CD4-positive, alpha-beta T cell (primary cell): ENCODE data around the gene ZNF469. TPM values are rescaled to one million over a fixed set of nuclear protein-coding genes. Genes with fewer than 3 reads are reported as not detected.

Experiments
- ATAC-seq: fragments of 200-7000 bp; cut with Tn5 transposase; one replicate; pipeline ENCODE4 v1.10.0; 2022; ENCODE audit warnings: mild to moderate bottlenecking; ENCODE audit not compliant: poor library complexity
- CTCF ChIA-PET: fragments of 350-600 bp; sonication (Branson Sonifier 250); formaldehyde crosslinking; loops from one replicate; lab custom pipeline; 2021; ENCODE audit warnings: antibody characterized with exemption, inconsistent platforms; lab: Charles Lee
- POLR2A ChIA-PET: fragments of 350-600 bp; sonication (Branson Sonifier 250); formaldehyde crosslinking; loops from one replicate; lab custom pipeline; 2021; ENCODE audit warnings: antibody characterized with exemption, inconsistent platforms; lab: Charles Lee
- DNase-seq, 14 experiments: peaks; one replicate each; pipeline ENCODE4 v3.0.0-alpha.2; 2013 to 2020; ENCODE audit warnings: mixed read lengths in 2 of 14
- H3K27ac ChIP-seq, 2 donors: one replicate each; pipeline versions ENCODE4 v1.5.1 to v1.7.0; 2013; ENCODE audit warnings: low read length in 2 of 2, low read depth in 1 of 2, mild to moderate bottlenecking in 1 of 2
- H3K27me3 ChIP-seq, 2 experiments: 1 replicate in 1 of 2; 2 replicates in 1 of 2; pipeline versions ENCODE4 v1.6.1 to v1.7.0; 2013; ENCODE audit warnings: low read length in 2 of 2, control low read depth in 1 of 2, mild to moderate bottlenecking in 1 of 2, moderate library complexity in 1 of 2; ENCODE audit not compliant: insufficient read depth in 2 of 2, control insufficient read depth in 1 of 2
- H3K36me3 ChIP-seq: one replicate; pipeline ENCODE4 v1.6.1; 2013; ENCODE audit warnings: low read length, control low read depth; ENCODE audit not compliant: insufficient read depth
- H3K4me1 ChIP-seq: one replicate; pipeline ENCODE4 v1.6.1; 2013; ENCODE audit warnings: low read length, control low read depth; ENCODE audit not compliant: insufficient read depth
- H3K4me3 ChIP-seq: one replicate; pipeline ENCODE4 v1.5.1; 2013; ENCODE audit warnings: mild to moderate bottlenecking, low read length, moderate library complexity
- H3K9me3 ChIP-seq, 2 experiments: 1 replicate in 1 of 2; 2 replicates in 1 of 2; pipeline versions ENCODE4 v1.6.1 to v1.7.0; 2013; ENCODE audit warnings: low read length in 2 of 2, mild to moderate bottlenecking in 2 of 2, control low read depth in 1 of 2, moderate library complexity in 1 of 2; ENCODE audit not compliant: control insufficient read depth in 1 of 2, insufficient read depth in 1 of 2
- H3K27ac Mint-ChIP-seq: one replicate; pipeline ENCODE4 v1.8.0; 2020; ENCODE audit warnings: mixed read lengths
- H3K27me3 Mint-ChIP-seq: one replicate; pipeline ENCODE4 v1.8.0; 2021; ENCODE audit warnings: mixed read lengths
- H3K36me3 Mint-ChIP-seq: one replicate; pipeline ENCODE4 v1.8.0; 2021; ENCODE audit warnings: low read depth, mixed read lengths
- H3K4me1 Mint-ChIP-seq: one replicate; pipeline ENCODE4 v1.8.0; 2021; ENCODE audit warnings: low read depth, mixed read lengths
- H3K4me3 Mint-ChIP-seq: one replicate; pipeline ENCODE4 v1.8.0; 2020; ENCODE audit warnings: mild to moderate bottlenecking, mixed read lengths
- H3K9me3 Mint-ChIP-seq: one replicate; pipeline ENCODE4 v1.8.0; 2020; ENCODE audit warnings: mixed read lengths
- CTCF ChIP-seq: fragments of 200-600 bp; IDR thresholded peaks from one replicate; pipeline ENCODE4 v1.8.0; 2022; ENCODE audit warnings: antibody characterized with exemption, mild to moderate bottlenecking
- intact Hi-C, 2 experiments: fragments of 100-400 bp; cut with DNase I in 1 of 2; cut with micrococcal nuclease in 1 of 2; formaldehyde crosslinking; loops; one replicate each; pipeline versions ENCODE4 v1.15.1 to v1.9.0; 2023 to 2025; cut with DNase I, micrococcal nuclease
- total RNA-seq, 174 experiments: library from RNA in 2 of 174; stranded (reverse) in 2 of 174; gene quantifications; one replicate each; pipeline ENCODE4 v1.2.3 and lab custom pipeline; 2021 to 2026

Gene ZNF469
- total RNA-seq, 2 experiments from 2014 or later = 0.74 to 0.75 TPM

- no peak overlapping the region for H3K4me3 ChIP-seq
- H3K36me3 ChIP-seq = no peaks in the 10 kb centered on the region
- H3K27ac ChIP-seq = no peak overlapping the region
- DNase-seq = no peak
- Mint-ChIP-seq H3K36me3 (no peaks in the 10 kb centered on the region), H3K27ac (no peak overlapping the region), H3K9me3 (no peaks in the 10 kb centered on the region), H3K4me1 (no peaks in the 10 kb centered on the region), H3K27me3 (peaks cover 14% of the 10 kb centered on the region), H3K4me3 (no peak overlapping the region)
- ATAC-seq = no peak
- H3K9me3 ChIP-seq = peaks cover 0 to 12% of the 10 kb centered on the region in 2 experiments
- H3K27me3 ChIP-seq = peaks cover 5 to 18% of the 10 kb centered on the region in 2 experiments
- TF ChIP-seq CTCF = no peak
- H3K4me1 ChIP-seq = no peaks in the 10 kb centered on the region
- POLR2A ChIA-PET = no interaction called here
- CTCF ChIA-PET = no interaction called here
- intact Hi-C loops = no loop called here
Measured at GRCh38 chr16:88391144-88391850, 8.5 kb downstream of the ZNF469 start.

- intact Hi-C loops = no loop called here
- H3K4me1 ChIP-seq = no peaks in the 10 kb centered on the region
- H3K27me3 ChIP-seq = peaks cover 2 to 10% of the 10 kb centered on the region in 2 experiments
- no peak overlapping the region for H3K4me3 ChIP-seq
- TF ChIP-seq CTCF = no peak
- no peak for DNase-seq
- no peak overlapping the region for H3K27ac ChIP-seq
- H3K27me3 Mint-ChIP-seq = peaks cover 8% of the 10 kb centered on the region
- no peak for ATAC-seq
- ChIA-PET CTCF (no interaction called here), POLR2A (no interaction called here)
- no peak overlapping the region for H3K27ac Mint-ChIP-seq
- no peaks in the 10 kb centered on the region for H3K36me3 ChIP-seq
- H3K9me3 Mint-ChIP-seq = no peaks in the 10 kb centered on the region
- no peaks in the 10 kb centered on the region for H3K36me3 Mint-ChIP-seq
- H3K9me3 ChIP-seq = peaks cover 0 to 12% of the 10 kb centered on the region in 2 experiments
- H3K4me1 Mint-ChIP-seq = no peaks in the 10 kb centered on the region
- H3K4me3 Mint-ChIP-seq = no peak overlapping the region
Measured at GRCh38 chr16:88392111-88392510, 9.4 kb downstream of the ZNF469 start.

- H3K27me3 Mint-ChIP-seq = peaks cover 8% of the 10 kb centered on the region
- ChIA-PET POLR2A (no interaction called here), CTCF (no interaction called here)
- Histone ChIP-seq H3K4me3 (no peak overlapping the region), H3K4me1 (no peaks in the 10 kb centered on the region), H3K9me3 (peaks cover 0 to 12% of the 10 kb centered on the region in 2 experiments), H3K27ac (no peak overlapping the region), H3K27me3 (peaks cover 2 to 5% of the 10 kb centered on the region in 2 experiments), H3K36me3 (no peaks in the 10 kb centered on the region)
- no peak overlapping the region for H3K27ac Mint-ChIP-seq
- no peak overlapping the region for H3K4me3 Mint-ChIP-seq
- TF ChIP-seq CTCF = no peak
- H3K36me3 Mint-ChIP-seq = no peaks in the 10 kb centered on the region
- intact Hi-C loops = no loop called here
- no peak for DNase-seq
- H3K9me3 Mint-ChIP-seq = no peaks in the 10 kb centered on the region
- ATAC-seq = no peak
- H3K4me1 Mint-ChIP-seq = no peaks in the 10 kb centered on the region
Measured at GRCh38 chr16:88392616-88393015, 9.9 kb downstream of the ZNF469 start.
